GM23338 (cell line): ENCODE data around the gene OTOS. TPM values are rescaled to one million over a fixed set of nuclear protein-coding genes. Genes with fewer than 3 reads are reported as not detected.

Experiments
- ATAC-seq: fragments of 200-7000 bp; cut with Tn5 transposase; 3 replicates; pipeline ENCODE4 v1.9.1; 2020
- DNase-seq: peaks from one replicate; pipeline ENCODE4 v3.0.0-alpha.2; 2015; ENCODE audit warnings: low spot score
- H2AFZ ChIP-seq: fragments of 200-600 bp; sonication (generic); 2 replicates; pipeline ENCODE4 v1.8.0; 2016; ENCODE audit warnings: antibody characterized with exemption, mild to moderate bottlenecking, moderate library complexity
- H3F3A ChIP-seq: fragments of 200-600 bp; sonication (generic); replicated peaks from 2 replicates; pipeline ENCODE4 v1.8.0; 2017; ENCODE audit warnings: antibody characterized with exemption, mixed run types, low read depth
- H3K27ac ChIP-seq: fragments of 200-600 bp; sonication (generic); 2 replicates; pipeline ENCODE4 v1.6.1; 2016; ENCODE audit warnings: low read depth
- H3K27me3 ChIP-seq: fragments of 200-600 bp; sonication (generic); 2 replicates; pipeline ENCODE4 v1.8.0; 2016; ENCODE audit warnings: mild to moderate bottlenecking, mixed run types, moderate library complexity; ENCODE audit not compliant: insufficient read depth
- H3K36me3 ChIP-seq: fragments of 200-600 bp; sonication (generic); 2 replicates; pipeline ENCODE4 v1.8.0; 2016; ENCODE audit warnings: mild to moderate bottlenecking; ENCODE audit not compliant: insufficient read depth
- H3K4me1 ChIP-seq: fragments of 200-600 bp; sonication (generic); 2 replicates; pipeline ENCODE4 v1.8.0; 2016; ENCODE audit warnings: mild to moderate bottlenecking, moderate library complexity; ENCODE audit not compliant: insufficient read depth
- H3K4me2 ChIP-seq: fragments of 200-600 bp; sonication (generic); 2 replicates; pipeline ENCODE4 v1.7.1; 2017; ENCODE audit warnings: mixed run types
- H3K4me3 ChIP-seq: fragments of 200-600 bp; sonication (generic); 2 replicates; pipeline ENCODE4 v1.6.1; 2016; ENCODE audit warnings: mixed run types
- H3K79me2 ChIP-seq: fragments of 200-600 bp; sonication (generic); replicated peaks from 2 replicates; pipeline ENCODE4 v1.8.0; 2017; ENCODE audit warnings: mild to moderate bottlenecking; ENCODE audit not compliant: insufficient read depth
- H3K9me2 ChIP-seq: fragments of 200-600 bp; sonication (generic); 2 replicates; pipeline ENCODE4 v1.8.0; 2017; ENCODE audit not compliant: insufficient read depth
- H4K20me1 ChIP-seq: fragments of 200-600 bp; sonication (generic); replicated peaks from 2 replicates; pipeline ENCODE4 v1.8.0; 2017; ENCODE audit warnings: mild to moderate bottlenecking; ENCODE audit not compliant: insufficient read depth
- H3K27ac Mint-ChIP-seq: 2 replicates; pipeline ENCODE4 v1.8.0; 2020; ENCODE audit warnings: inconsistent platforms, mild to moderate bottlenecking, moderate library complexity, mixed read lengths
- H3K27me3 Mint-ChIP-seq: 3 replicates; pipeline ENCODE4 v1.8.0; 2022; ENCODE audit warnings: low read depth, mild to moderate bottlenecking, moderate library complexity, mixed read lengths, inconsistent platforms; ENCODE audit not compliant: insufficient read depth, poor library complexity
- H3K36me3 Mint-ChIP-seq: 3 replicates; pipeline ENCODE4 v1.8.0; 2021; ENCODE audit warnings: low read depth, mild to moderate bottlenecking, inconsistent platforms, moderate library complexity, mixed read lengths
- H3K4me1 Mint-ChIP-seq: 3 replicates; pipeline ENCODE4 v1.8.0; 2020; ENCODE audit warnings: mild to moderate bottlenecking, inconsistent platforms, mixed read lengths
- H3K4me3 Mint-ChIP-seq: 3 replicates; pipeline ENCODE4 v1.8.0; 2021; ENCODE audit warnings: moderate library complexity, mild to moderate bottlenecking, inconsistent platforms, mixed read lengths
- H3K9me3 Mint-ChIP-seq: 3 replicates; pipeline ENCODE4 v1.8.0; 2020; ENCODE audit warnings: moderate library complexity, mild to moderate bottlenecking, inconsistent platforms, mixed read lengths
- EZH2phosphoT487 ChIP-seq: fragments of 200-600 bp; sonication (generic); IDR thresholded peaks from one replicate; pipeline ENCODE4 v1.8.1; 2018; ENCODE audit warnings: antibody characterized with exemption; ENCODE audit not compliant: unreplicated experiment
- JUNB ChIP-seq: IDR thresholded peaks from one replicate; pipeline ENCODE4 v1.6.1; 2016; ENCODE audit warnings: antibody characterized with exemption; ENCODE audit not compliant: unreplicated experiment
- NANOG ChIP-seq: IDR thresholded peaks from 2 replicates; pipeline ENCODE4 v1.6.1; 2016; ENCODE audit warnings: antibody characterized with exemption, borderline replicate concordance
- POLR2AphosphoS5 ChIP-seq: IDR thresholded peaks from 2 replicates; pipeline ENCODE4 v1.6.1; 2016; ENCODE audit warnings: antibody characterized with exemption, low read depth
- STAT1 ChIP-seq: IDR thresholded peaks from one replicate; pipeline ENCODE4 v1.6.1; 2016; ENCODE audit warnings: antibody characterized with exemption; ENCODE audit not compliant: unreplicated experiment
- ZNF114 ChIP-seq: fragments of 250-450 bp; sonication (Bioruptor Pico); IDR thresholded peaks from 2 replicates; pipeline ENCODE4 v1.5.0; 2020; ENCODE audit warnings: mild to moderate bottlenecking, moderate library complexity
- ZNF331 ChIP-seq: fragments of 250-450 bp; sonication (Bioruptor Pico); IDR thresholded peaks from 2 replicates; pipeline ENCODE4 v1.5.0; 2020; ENCODE audit warnings: low read depth, mild to moderate bottlenecking, moderate library complexity
- polyA plus RNA-seq: library from polyadenylated mRNA; unstranded; fragments of >200 nt; fragmentation: Nextera tagmentation; extraction: Ambion mirVana; gene quantifications from 2 replicates; pipeline ENCODE4 v1.2.1, GENCODE V29; 2016
- total RNA-seq: library from RNA; depleted of rRNA; stranded (reverse); fragments of >200 nt; shearing (Covaris generic); gene quantifications from 2 replicates; pipeline ENCODE4 v1.2.3, GENCODE V29; 2014
- TF ChIP-seq, protein P1 (sequence below): IDR thresholded peaks from one replicate; pipeline ENCODE4 v1.6.1; 2018; ENCODE audit warnings: antibody characterized with exemption; ENCODE audit not compliant: unreplicated experiment
- TF ChIP-seq, protein P2 (sequence below): fragments of 250-450 bp; sonication (Bioruptor Pico); IDR thresholded peaks from 2 replicates; pipeline ENCODE4 v1.5.0; 2020; ENCODE audit warnings: mild to moderate bottlenecking, moderate library complexity

Gene OTOS
- total and polyA plus RNA-seq, 2 experiments from 2014 or later, result 0.40 TPM; not detected in 1

DNA sequence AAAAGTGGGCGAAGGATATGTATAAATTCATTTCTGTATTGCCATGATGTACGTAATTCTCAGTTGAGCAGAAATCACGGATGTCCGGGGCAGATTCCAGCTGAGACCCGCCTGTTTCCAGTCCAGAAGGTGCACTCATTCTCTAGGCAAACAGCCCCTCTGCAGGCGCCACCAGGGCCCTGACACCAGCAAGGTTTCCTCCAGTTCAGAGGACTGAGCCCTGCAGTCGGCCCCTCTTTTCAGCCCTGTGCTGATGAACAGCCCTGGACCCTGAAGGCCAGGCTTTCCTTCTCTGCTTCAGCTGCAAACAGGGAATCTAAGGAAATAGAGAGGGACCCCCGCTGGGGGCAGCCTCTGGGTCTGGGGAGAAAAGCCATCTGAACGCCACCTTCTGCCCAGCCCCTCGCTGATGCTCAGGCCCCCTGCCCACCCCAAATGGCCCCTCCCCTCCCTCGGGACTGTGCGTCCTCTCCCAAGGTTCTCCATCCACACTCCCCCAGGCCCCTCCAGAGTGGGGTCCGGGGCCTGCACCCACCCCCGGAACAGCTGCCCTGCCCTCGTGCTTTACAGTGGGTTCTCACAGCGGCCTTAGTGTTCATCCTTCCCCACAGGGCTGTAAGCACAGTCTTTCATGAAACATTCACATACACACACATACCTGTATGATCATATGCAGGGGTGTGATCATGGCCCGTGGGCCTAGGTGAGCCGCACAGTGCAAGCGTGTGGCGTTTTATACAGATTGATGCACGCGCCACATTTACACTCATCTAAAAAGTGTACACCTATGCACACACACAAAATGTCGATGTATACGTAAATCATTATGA lies 16.4 kb downstream of the OTOS start:
- Mint-ChIP-seq H3K9me3 (0 out of 3 replicates have a peak, but pooled peaks cover 3% of the 10 kb centered on the region), H3K27me3 (peaks cover 2% of the 10 kb centered on the region), H3K4me1 (no peaks in the 10 kb centered on the region), H3K36me3 (peaks cover 32% of the 10 kb centered on the region), H3K4me3 (no peak overlapping the region), H3K27ac (no peak overlapping the region)
- Histone ChIP-seq H4K20me1 (no peaks in the 10 kb centered on the region), H2AFZ (no peak overlapping the region), H3K4me2 (no peak overlapping the region), H3K4me3 (no peak overlapping the region), H3K27me3 (no peaks in the 10 kb centered on the region), H3K27ac (no peak overlapping the region), H3K79me2 (no peaks in the 10 kb centered on the region), H3K4me1 (no peaks in the 10 kb centered on the region), H3F3A (no peaks in the 10 kb centered on the region), H3K9me2 (no peaks in the 10 kb centered on the region), H3K36me3 (no peaks in the 10 kb centered on the region)
- TF ChIP-seq EZH2phosphoT487 (no peak), STAT1 (no peak), NANOG (no peak)
- TF ChIP-seq, protein P1, sequence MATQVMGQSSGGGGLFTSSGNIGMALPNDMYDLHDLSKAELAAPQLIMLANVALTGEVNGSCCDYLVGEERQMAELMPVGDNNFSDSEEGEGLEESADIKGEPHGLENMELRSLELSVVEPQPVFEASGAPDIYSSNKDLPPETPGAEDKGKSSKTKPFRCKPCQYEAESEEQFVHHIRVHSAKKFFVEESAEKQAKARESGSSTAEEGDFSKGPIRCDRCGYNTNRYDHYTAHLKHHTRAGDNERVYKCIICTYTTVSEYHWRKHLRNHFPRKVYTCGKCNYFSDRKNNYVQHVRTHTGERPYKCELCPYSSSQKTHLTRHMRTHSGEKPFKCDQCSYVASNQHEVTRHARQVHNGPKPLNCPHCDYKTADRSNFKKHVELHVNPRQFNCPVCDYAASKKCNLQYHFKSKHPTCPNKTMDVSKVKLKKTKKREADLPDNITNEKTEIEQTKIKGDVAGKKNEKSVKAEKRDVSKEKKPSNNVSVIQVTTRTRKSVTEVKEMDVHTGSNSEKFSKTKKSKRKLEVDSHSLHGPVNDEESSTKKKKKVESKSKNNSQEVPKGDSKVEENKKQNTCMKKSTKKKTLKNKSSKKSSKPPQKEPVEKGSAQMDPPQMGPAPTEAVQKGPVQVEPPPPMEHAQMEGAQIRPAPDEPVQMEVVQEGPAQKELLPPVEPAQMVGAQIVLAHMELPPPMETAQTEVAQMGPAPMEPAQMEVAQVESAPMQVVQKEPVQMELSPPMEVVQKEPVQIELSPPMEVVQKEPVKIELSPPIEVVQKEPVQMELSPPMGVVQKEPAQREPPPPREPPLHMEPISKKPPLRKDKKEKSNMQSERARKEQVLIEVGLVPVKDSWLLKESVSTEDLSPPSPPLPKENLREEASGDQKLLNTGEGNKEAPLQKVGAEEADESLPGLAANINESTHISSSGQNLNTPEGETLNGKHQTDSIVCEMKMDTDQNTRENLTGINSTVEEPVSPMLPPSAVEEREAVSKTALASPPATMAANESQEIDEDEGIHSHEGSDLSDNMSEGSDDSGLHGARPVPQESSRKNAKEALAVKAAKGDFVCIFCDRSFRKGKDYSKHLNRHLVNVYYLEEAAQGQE, result no peak
- DNase-seq (no peak), ATAC-seq (no peak)

DNA sequence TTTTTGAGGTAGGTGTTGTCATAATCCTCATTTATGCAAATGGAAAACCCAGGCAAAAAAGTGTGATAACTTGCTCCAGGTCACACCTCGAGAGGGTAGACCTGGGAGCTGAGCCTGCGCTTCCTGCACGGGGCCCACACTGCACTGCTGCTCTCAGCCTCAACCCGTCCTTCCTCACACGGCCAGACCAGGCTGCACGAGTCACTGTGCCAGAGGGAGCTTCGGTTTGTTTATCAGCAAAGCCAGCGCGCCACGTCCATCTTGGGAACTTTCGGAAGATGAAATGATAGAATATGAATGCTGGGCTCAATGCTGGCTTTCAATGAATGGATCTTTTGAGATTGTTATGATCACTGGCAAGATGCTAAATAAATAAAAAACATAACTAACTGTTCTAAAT lies 18.8 kb downstream of the OTOS start:
- Mint-ChIP-seq H3K27me3 (no peaks in the 10 kb centered on the region), H3K27ac (no peak overlapping the region), H3K4me3 (no peak overlapping the region), H3K9me3 (peaks cover 6% of the 10 kb centered on the region; the same call in 1 of the 3 replicates), H3K36me3 (peaks cover 13% of the 10 kb centered on the region; the same call in 2 of the 3 replicates), H3K4me1 (no peaks in the 10 kb centered on the region)
- H3K27me3 ChIP-seq, result no peaks in the 10 kb centered on the region
- no peaks in the 10 kb centered on the region for H3K79me2 ChIP-seq
- H4K20me1 ChIP-seq, result no peaks in the 10 kb centered on the region
- H3F3A ChIP-seq, result no peaks in the 10 kb centered on the region
- no peak overlapping the region for H3K4me2 ChIP-seq
- H3K4me1 ChIP-seq, result no peaks in the 10 kb centered on the region
- H3K27ac ChIP-seq, result no peak overlapping the region
- no peaks in the 10 kb centered on the region for H3K9me2 ChIP-seq
- DNase-seq, result no peak
- H3K36me3 ChIP-seq, result no peaks in the 10 kb centered on the region
- H3K4me3 ChIP-seq, result no peak overlapping the region
- peak; percentile 41; the same call in 2 of the 3 replicates for ATAC-seq
- no peak overlapping the region for H2AFZ ChIP-seq
- TF ChIP-seq ZNF114 (CRISPR knock-in tag), result no peak
- no peak for TF ChIP-seq POLR2AphosphoS5
- TF ChIP-seq JUNB, result no peak
- TF ChIP-seq, protein P2, sequence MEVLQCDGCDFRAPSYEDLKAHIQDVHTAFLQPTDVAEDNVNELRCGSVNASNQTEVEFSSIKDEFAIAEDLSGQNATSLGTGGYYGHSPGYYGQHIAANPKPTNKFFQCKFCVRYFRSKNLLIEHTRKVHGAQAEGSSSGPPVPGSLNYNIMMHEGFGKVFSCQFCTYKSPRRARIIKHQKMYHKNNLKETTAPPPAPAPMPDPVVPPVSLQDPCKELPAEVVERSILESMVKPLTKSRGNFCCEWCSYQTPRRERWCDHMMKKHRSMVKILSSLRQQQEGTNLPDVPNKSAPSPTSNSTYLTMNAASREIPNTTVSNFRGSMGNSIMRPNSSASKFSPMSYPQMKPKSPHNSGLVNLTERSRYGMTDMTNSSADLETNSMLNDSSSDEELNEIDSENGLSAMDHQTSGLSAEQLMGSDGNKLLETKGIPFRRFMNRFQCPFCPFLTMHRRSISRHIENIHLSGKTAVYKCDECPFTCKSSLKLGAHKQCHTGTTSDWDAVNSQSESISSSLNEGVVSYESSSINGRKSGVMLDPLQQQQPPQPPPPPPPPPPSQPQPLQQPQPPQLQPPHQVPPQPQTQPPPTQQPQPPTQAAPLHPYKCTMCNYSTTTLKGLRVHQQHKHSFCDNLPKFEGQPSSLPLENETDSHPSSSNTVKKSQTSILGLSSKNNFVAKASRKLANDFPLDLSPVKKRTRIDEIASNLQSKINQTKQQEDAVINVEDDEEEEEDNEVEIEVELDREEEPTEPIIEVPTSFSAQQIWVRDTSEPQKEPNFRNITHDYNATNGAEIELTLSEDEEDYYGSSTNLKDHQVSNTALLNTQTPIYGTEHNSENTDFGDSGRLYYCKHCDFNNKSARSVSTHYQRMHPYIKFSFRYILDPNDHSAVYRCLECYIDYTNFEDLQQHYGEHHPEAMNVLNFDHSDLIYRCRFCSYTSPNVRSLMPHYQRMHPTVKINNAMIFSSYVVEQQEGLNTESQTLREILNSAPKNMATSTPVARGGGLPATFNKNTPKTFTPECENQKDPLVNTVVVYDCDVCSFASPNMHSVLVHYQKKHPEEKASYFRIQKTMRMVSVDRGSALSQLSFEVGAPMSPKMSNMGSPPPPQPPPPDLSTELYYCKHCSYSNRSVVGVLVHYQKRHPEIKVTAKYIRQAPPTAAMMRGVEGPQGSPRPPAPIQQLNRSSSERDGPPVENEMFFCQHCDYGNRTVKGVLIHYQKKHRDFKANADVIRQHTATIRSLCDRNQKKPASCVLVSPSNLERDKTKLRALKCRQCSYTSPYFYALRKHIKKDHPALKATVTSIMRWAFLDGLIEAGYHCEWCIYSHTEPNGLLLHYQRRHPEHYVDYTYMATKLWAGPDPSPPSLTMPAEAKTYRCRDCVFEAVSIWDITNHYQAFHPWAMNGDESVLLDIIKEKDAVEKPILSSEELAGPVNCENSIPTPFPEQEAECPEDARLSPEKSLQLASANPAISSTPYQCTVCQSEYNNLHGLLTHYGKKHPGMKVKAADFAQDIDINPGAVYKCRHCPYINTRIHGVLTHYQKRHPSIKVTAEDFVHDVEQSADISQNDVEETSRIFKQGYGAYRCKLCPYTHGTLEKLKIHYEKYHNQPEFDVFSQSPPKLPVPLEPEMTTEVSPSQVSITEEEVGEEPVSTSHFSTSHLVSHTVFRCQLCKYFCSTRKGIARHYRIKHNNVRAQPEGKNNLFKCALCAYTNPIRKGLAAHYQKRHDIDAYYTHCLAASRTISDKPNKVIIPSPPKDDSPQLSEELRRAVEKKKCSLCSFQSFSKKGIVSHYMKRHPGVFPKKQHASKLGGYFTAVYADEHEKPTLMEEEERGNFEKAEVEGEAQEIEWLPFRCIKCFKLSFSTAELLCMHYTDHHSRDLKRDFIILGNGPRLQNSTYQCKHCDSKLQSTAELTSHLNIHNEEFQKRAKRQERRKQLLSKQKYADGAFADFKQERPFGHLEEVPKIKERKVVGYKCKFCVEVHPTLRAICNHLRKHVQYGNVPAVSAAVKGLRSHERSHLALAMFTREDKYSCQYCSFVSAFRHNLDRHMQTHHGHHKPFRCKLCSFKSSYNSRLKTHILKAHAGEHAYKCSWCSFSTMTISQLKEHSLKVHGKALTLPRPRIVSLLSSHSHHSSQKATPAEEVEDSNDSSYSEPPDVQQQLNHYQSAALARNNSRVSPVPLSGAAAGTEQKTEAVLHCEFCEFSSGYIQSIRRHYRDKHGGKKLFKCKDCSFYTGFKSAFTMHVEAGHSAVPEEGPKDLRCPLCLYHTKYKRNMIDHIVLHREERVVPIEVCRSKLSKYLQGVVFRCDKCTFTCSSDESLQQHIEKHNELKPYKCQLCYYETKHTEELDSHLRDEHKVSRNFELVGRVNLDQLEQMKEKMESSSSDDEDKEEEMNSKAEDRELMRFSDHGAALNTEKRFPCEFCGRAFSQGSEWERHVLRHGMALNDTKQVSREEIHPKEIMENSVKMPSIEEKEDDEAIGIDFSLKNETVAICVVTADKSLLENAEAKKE (CRISPR knock-in tag), result no peak
- TF ChIP-seq ZNF331, result no peak
